GM19452 (cell line): ENCODE data around the gene RAET1E.
"Not testable (repeated sequence)": the region's sequence is repeated elsewhere in the genome, so short reads cannot be mapped to it uniquely, and the experiment has no call there.

Experiments
- ATAC-seq: cut with Tn5 transposase; IDR thresholded peaks from one replicate; pipeline ENCODE4 v1.9.1; 2021; ENCODE audit not compliant: unreplicated experiment

RAET1E gene

GRCh38 chr6:149929422-149929821, 31.5 kb upstream of the RAET1E start:
- no peak for ATAC-seq

GRCh38 chr6:149927025-149927424, 29.1 kb upstream of the RAET1E start:
- not testable (repeated sequence) for ATAC-seq

GRCh38 chr6:149925974-149926777, 28.3 kb upstream of the RAET1E start:
- no peak for ATAC-seq

- ATAC-seq = no peak
Measured at GRCh38 chr6:149925253-149925973, 27.5 kb upstream of the RAET1E start.

GRCh38 chr6:149924933-149925252, 27.0 kb upstream of the RAET1E start:
- ATAC-seq = no peak

GRCh38 chr6:149924206-149924932, 26.5 kb upstream of the RAET1E start:
- no peak for ATAC-seq

- no peak for ATAC-seq
Measured at GRCh38 chr6:149923327-149923986, 25.5 kb upstream of the RAET1E start.

GRCh38 chr6:149922642-149923326, 24.9 kb upstream of the RAET1E start, which contains the start of gene RAET1G:
TSS of gene RAET1G (minus strand) at chr6:149923121. CDS start at chr6:149923010, 111 bp downstream.
- no peak for ATAC-seq

- ATAC-seq = not testable (repeated sequence)
Measured at GRCh38 chr6:149922091-149922490, 24.2 kb upstream of the RAET1E start.

GRCh38 chr6:149921361-149921760, 23.4 kb upstream of the RAET1E start:
- ATAC-seq = no peak

GRCh38 chr6:149919834-149920225, 21.9 kb upstream of the RAET1E start:
- ATAC-seq = no peak

GRCh38 chr6:149919126-149919833, 21.4 kb upstream of the RAET1E start:
- not testable (repeated sequence) for ATAC-seq

GRCh38 chr6:149918151-149918905, 20.4 kb upstream of the RAET1E start:
- ATAC-seq = no peak

GRCh38 chr6:149917679-149918078, 19.8 kb upstream of the RAET1E start:
- no peak for ATAC-seq

- no peak for ATAC-seq
Measured at GRCh38 chr6:149915970-149916865, 18.3 kb upstream of the RAET1E start.

- no peak for ATAC-seq
Measured at GRCh38 chr6:149913540-149914240, 15.8 kb upstream of the RAET1E start.

- no peak for ATAC-seq
Measured at GRCh38 chr6:149913085-149913484, 15.2 kb upstream of the RAET1E start.

GRCh38 chr6:149912680-149913079, 14.8 kb upstream of the RAET1E start:
- not testable (repeated sequence) for ATAC-seq
